NCI-H82 treated with DMSO at 0.1 percent for 48 hours (cell line): ENCODE results near the gene PSD2.

ENCODE experiments used
- DNase-seq: peaks from one replicate; lab custom pipeline; 2025; ENCODE audit not compliant: unreplicated experiment; lab: John Stamatoyannopoulos, UW

PSD2 gene

DNA sequence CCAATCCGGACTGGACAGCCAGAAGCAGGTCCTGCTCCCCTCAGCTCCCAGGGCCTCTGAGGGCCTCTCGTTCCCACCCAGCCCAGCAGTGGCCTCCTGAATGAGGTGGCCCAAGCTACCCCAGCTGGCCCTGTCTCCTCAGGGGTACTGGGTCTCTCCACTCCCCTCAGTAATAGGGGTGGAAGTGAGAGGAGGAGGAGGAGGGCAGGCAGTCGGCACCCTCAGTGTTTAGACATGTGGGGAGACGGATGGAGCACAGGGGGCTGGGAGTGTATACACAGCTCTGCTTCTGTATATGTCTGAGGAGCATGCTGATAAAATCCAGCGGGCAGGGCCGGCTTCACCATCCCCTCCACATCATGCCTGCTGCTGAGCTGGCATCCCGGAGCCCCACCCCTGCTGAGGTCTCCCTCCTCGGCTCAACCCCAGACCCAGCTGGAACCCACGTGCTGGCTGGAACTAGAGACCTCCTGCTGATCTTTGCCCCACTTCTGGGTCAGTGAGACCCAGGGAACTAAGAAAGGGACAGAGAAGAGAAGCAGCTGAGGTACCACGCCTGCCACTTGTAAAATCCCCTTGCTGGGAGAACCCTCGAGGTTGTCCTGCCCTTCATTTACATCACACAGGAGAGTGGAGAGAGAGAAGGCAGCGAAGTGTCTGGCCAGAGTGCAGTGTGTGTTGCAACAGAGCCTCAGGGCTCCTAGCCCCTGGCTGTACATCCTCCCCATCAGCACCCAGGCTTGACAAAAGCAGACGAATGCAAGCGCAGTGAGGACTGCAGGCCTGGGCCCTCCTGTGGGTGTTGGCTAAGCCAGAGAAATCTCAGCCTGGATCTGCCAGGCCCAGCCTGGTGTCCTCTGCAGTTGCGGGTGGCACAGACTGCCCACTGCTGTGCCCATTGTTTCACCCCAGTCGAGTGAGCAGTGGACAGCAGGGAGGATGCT lies 77.5 kb downstream of the PSD2 start:
- no peak for DNase-seq

DNA sequence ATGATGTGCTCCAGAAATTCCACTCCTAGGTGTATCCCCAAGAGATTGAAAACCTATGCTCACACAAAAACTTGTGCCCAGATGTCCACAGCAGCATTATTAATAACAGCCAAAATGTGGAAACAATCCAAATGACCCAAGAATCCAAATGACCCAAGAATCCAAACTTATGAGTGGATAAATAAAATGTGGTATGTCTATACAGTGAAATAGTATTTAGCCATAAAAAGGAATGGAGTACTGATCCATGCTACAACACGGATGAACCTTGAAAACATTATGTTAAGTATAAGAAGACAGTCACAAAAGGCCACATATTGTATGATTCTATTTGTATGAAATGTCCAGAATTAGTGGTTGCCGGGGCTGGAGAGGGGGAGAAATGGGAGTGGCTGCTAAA lies 80.3 kb downstream of the PSD2 start:
- no peak for DNase-seq

GRCh38 chr5:139877129-139877597 lies 81.6 kb downstream of the PSD2 start:
- no peak for DNase-seq

- DNase-seq: no peak
Measured at GRCh38 chr5:139878093-139878492, 82.5 kb downstream of the PSD2 start.

DNA sequence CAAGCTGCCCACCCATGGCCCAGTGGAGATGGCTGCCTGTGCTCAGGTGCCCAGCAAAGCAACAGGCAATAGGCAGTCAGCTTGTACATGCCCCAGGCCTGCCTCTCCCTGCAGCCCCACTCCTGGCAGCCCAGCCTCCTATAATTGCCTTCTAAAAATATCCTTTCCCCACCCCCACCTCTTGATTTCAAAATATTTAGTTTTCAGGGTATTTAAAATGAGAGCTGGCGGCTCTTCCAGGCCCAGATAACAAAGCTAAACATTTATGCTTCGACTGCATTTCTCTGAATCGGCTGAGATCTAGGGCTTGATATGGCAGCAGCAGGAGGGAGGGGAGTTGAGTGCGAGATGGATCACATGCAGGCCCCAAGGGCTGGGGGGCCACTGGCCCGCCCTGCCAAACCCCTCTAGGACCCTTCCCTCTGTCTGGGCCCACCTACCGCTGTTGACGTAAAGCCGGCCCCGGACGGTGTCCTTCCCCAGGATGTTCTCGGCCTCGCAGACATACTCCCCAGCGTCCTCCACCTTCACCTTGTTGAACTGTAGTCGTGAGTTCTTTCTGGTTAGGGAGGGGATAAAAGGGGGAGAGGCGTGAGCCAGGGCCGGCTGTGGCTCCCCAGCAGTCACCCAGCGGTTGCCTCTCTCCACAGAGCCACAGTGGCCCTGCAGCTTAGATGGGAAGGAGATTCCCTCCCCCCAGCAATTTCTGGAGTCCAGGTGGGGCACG lies 85.0 kb downstream of the PSD2 start:
- no peak for DNase-seq

DNA sequence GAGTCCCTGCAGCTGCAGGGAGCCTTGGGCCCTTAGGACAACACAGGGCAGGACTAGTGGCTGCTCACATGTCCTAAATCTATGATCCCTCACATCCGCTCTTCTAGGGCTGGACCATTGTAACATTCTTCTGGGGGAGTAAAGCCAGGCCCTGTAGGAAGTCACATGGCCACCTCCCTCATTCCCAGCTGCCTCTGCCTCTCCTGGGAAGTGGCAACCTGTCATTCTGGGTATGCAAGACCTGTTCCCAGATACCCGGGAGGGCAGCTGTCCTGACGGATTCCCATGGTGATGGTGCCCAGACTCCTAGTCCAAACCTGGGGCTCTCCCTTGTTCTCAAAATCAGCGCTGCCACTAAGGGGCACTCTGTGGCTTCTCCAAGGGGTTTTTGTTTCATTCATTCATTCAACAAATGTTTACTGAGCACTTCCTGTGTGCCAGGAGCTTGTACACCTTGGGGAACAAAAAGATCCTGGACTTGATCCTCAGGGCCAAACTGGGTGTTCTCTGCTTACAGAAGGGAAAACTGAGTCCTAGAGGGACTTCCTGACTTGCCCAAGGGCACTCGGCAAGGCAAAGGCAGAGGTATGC lies 85.6 kb downstream of the PSD2 start:
- DNase-seq: no peak

- no peak for DNase-seq
Measured at GRCh38 chr5:139882316-139882715, 86.7 kb downstream of the PSD2 start.

- no peak for DNase-seq
Measured at GRCh38 chr5:139882961-139883539, 87.4 kb downstream of the PSD2 start.

DNA sequence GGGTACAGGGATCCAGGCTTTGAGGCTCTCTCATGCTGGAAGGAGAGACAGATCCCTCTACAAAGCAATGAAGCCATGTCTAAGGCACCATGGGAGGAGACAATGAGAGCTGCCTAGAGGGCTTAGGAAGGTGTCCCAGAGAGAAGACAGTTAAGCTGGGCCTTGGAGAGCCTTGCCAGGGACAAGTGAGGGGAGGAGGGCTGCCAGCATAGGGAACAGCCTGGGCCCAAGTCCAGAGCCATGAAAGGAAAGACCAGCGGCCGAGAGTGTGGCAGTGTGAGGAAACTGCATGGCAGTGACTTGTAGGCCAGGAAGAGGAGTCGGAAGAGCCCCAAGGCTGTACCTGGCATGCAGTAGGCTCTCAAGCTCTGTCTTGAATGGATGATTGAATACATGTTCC lies 88.5 kb downstream of the PSD2 start:
- DNase-seq: no peak

DNA sequence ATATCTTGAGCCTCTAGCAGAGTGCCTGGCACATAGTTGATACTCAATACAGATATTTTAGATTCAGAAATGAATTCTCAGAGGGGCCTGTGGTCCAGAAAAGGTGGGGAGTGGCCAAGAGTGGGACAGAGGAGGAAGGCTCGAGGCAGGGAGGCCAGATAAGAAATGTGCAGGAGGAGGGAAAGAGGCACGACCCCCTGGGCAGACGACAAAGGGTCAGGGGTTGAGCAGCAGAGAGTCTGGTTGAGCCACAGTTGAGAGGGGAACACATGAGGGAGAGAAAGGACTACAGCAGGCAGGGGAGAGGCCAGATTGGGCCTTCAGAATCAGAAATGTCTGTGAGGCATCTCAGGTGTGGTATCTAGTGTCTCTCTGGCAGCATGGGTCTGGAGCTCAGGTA lies 89.1 kb downstream of the PSD2 start:
- no peak for DNase-seq

GRCh38 chr5:139885172-139885856 lies 89.7 kb downstream of the PSD2 start:
- no peak for DNase-seq

- no peak for DNase-seq
Measured at GRCh38 chr5:139885857-139886208, 90.2 kb downstream of the PSD2 start.

GRCh38 chr5:139886213-139886612 lies 90.6 kb downstream of the PSD2 start:
- no peak for DNase-seq

DNA sequence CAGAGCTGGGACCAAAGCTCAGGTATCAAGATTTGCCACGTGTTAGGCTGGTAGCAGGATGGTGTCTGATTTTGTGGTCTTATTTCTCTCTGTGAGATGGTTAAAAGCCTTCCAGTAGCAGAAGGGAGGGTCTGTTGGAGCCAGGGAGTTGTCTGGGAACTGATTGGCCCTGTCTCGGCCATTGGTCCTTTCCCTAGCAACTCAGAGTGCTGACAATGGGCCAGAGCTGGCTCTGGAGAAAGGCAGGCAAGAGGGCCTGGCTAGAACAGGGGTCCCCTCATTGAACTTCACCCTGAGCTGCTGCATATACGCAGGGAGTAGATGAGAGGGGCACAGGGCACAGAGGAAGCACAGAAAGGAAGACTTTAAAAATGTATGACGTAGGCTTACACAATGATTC lies 92.8 kb downstream of the PSD2 start:
- no peak for DNase-seq

DNA sequence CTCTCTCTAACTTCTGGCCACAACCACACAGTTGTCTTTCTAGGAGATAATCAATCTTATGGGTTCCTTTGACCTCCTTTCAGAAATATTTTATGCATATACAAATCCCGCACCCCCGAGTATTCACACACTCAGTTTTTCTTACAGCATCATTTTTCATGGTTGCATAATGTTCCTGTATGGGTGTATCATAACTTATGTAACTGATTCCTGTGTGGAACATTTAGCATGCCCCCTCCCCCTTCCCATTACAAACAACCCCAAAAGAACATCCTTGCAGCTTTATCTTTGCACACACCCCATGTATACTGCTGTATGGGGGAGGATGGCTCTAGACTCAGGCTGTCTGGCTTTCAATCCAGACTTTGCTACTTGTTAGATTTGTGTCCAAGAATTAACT lies 93.8 kb downstream of the PSD2 start:
- DNase-seq: no peak

DNA sequence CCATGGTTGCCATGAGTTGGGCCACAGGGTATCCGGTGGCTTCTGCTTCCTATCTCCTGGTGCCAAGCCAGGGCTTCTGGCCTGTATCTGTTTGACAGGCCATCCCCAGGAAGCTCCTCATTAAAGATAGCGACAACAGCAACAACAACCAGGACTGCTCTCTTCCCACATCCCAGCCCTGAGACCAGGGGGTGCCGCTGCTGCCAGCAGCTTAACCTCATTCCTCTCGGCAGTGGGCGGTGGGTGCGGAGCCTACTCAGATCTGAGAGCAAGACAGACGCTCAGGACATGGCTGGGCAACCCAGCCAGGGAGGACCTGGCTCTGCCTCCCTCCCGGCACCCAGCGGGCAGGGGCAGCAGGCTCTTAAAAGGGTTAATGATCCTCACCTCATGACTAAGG lies 98.3 kb downstream of the PSD2 start:
- no peak for DNase-seq
